Muscle layer of duodenum (tissue), 2 donors: ENCODE data around the gene NAV2.

Experiments
- H3K27ac ChIP-seq: one replicate; pipeline ENCODE4 v1.7.0; 2013; ENCODE audit warnings: mild to moderate bottlenecking, low read length
- H3K27me3 ChIP-seq: one replicate; pipeline ENCODE4 v1.7.0; 2013; ENCODE audit warnings: low read depth, mild to moderate bottlenecking, control low read depth, low read length
- H3K36me3 ChIP-seq, 2 donors: one replicate each; pipeline ENCODE4 v1.7.0; 2013; ENCODE audit warnings: low read length in 2 of 2, control low read depth in 1 of 2, mild to moderate bottlenecking in 1 of 2; ENCODE audit not compliant: insufficient read depth in 2 of 2, control insufficient read depth in 1 of 2
- H3K4me1 ChIP-seq, 2 donors: one replicate each; pipeline ENCODE4 v1.7.0; 2013; ENCODE audit warnings: low read length in 2 of 2, mild to moderate bottlenecking in 2 of 2, control low read depth in 1 of 2, moderate library complexity in 1 of 2; ENCODE audit not compliant: insufficient read depth in 2 of 2, control insufficient read depth in 1 of 2
- H3K4me3 ChIP-seq, 2 donors: one replicate each; pipeline ENCODE4 v1.7.0; 2013; ENCODE audit warnings: low read length in 2 of 2, low read depth in 1 of 2, mild to moderate bottlenecking in 1 of 2
- H3K9me3 ChIP-seq, 2 donors: one replicate each; pipeline ENCODE4 v1.7.0; 2013; ENCODE audit warnings: low read length in 2 of 2, control low read depth in 1 of 2, mild to moderate bottlenecking in 1 of 2; ENCODE audit not compliant: control insufficient read depth in 1 of 2
- donor health status: healthy.

The NAV2 gene

DNA sequence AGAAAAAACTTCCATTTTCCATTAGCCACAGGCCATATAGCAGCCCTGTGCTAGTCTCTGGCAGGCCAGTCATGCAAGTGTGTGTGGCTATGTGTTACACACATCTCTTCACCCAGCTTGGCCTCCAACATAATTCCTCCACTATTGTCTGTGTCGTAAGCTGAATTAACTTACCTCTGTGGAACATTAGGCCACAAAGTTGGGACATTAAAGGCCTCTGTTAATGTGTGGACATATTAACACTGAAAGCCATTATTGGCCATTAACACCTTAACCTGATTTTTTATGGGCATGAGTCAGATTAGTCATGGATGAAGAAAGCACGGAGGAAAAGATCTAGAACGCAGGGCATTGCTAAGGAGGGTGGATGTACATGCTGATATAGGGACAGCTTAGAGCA lies 347.5 kb downstream of the NAV2 start:
- Histone ChIP-seq H3K4me3 (no peak overlapping the region), H3K27ac (no peak overlapping the region), H3K9me3 (no peaks in the 10 kb centered on the region), H3K4me1 (peaks cover 6 to 28% of the 10 kb centered on the region in 2 donors), H3K36me3 (peaks cover 12 to 15% of the 10 kb centered on the region in 2 donors), H3K27me3 (no peaks in the 10 kb centered on the region)

DNA sequence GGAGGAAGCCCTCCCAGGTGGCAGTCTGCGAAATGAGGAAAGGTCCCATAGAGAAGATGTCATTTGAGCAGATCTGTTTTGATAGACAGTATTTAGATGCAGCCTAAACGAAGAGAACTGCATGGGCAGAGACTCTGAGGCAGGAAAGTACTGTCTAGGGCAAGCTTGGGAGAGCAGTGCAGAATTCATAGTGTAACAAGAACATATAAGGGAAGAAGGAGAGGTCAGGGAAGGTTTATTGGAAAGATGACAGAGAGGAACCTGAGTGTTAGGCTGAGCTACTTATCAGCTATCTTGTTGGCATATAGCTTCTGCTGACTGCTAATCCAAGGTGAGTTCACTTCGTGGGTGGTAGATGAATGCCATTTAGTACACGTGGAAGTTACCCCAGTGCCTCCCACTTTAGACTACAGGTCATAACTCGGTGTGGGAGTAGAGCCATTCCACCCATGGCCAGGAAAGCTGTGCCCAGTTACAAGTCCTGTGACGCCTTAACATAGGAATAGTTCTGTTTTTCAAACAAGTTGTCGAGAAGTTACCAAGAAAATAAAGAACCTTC lies 348.1 kb downstream of the NAV2 start:
- H3K27ac ChIP-seq: no peak overlapping the region
- H3K27me3 ChIP-seq: no peaks in the 10 kb centered on the region
- H3K4me3 ChIP-seq: no peak overlapping the region
- peaks cover 12 to 14% of the 10 kb centered on the region in 2 donors for H3K36me3 ChIP-seq
- H3K4me1 ChIP-seq: peaks cover 5 to 23% of the 10 kb centered on the region in 2 donors
- H3K9me3 ChIP-seq: no peaks in the 10 kb centered on the region

DNA sequence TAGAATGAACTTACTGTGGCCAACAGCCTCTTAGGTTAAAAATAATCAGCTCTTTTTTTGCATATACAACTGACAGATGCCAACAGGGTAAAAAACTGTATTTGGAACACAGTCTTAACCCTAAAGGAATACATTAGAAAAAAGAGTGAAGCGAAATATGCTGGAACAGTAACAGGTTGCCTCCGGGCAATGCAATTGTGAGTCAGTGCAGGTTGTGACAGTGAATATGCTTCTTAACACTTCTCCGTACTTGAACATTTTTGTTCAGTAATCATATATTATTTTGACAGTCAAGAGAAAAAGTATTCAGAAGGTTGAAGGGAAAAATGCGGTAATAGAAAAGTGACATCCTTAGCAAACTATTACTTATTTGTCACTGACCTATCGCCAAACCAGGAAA lies 349.1 kb downstream of the NAV2 start:
- H3K27ac ChIP-seq: no peak overlapping the region
- H3K4me1 ChIP-seq: peaks cover 1 to 14% of the 10 kb centered on the region in 2 donors
- H3K9me3 ChIP-seq: no peaks in the 10 kb centered on the region
- peaks cover 4 to 8% of the 10 kb centered on the region in 2 donors for H3K36me3 ChIP-seq
- no peaks in the 10 kb centered on the region for H3K27me3 ChIP-seq
- H3K4me3 ChIP-seq: no peak overlapping the region

DNA sequence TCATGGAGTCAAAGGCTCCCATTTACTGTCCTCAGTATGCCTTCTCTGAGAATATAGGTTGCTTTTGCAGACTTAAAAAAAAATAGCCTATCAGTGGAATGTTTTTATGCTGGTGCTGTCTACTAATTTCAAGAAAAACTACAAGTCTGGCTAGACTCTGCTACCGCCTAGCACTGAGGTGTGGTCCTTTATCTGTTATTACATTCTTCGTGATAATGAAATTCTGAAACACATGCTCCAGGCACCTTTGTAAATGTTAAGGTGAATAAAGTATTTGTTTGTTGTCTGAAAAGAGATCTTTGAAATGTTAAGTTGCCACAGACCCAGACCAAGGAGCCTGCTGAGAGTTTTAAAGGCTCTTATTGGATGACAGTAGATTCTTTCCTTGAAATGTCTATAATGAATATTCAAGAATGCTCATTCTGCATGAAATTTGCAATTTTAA lies 352.3 kb downstream of the NAV2 start:
- H3K27ac ChIP-seq: no peak overlapping the region
- H3K27me3 ChIP-seq: no peaks in the 10 kb centered on the region
- H3K4me1 ChIP-seq: peaks cover 0 to 4% of the 10 kb centered on the region in 2 donors
- H3K4me3 ChIP-seq: no peak overlapping the region
- peaks cover 13 to 30% of the 10 kb centered on the region in 2 donors for H3K36me3 ChIP-seq
- no peaks in the 10 kb centered on the region for H3K9me3 ChIP-seq

DNA sequence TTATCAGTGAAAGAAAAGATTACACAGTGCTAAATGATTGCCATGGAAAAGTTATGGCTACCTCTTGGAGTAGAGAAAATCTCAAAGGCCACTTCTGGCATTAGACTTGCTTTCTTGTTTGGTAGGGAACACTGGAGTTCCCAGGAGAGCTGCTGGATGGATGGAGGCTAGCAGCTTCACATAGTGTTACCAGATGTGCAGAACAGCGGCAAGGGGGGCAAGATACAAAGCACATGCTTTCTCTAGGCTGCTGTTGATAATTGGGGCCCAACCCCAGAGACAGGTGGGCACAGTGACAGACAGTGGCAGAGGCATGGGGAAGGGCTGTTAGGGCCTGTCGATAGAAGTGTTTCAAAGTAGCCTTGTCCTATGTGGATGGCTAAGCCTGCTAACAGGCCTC lies 352.8 kb downstream of the NAV2 start:
- Histone ChIP-seq H3K4me1 (peaks cover 0 to 2% of the 10 kb centered on the region in 2 donors), H3K4me3 (no peak overlapping the region), H3K27ac (no peak overlapping the region), H3K36me3 (peaks cover 13 to 30% of the 10 kb centered on the region in 2 donors), H3K9me3 (no peaks in the 10 kb centered on the region), H3K27me3 (no peaks in the 10 kb centered on the region)

DNA sequence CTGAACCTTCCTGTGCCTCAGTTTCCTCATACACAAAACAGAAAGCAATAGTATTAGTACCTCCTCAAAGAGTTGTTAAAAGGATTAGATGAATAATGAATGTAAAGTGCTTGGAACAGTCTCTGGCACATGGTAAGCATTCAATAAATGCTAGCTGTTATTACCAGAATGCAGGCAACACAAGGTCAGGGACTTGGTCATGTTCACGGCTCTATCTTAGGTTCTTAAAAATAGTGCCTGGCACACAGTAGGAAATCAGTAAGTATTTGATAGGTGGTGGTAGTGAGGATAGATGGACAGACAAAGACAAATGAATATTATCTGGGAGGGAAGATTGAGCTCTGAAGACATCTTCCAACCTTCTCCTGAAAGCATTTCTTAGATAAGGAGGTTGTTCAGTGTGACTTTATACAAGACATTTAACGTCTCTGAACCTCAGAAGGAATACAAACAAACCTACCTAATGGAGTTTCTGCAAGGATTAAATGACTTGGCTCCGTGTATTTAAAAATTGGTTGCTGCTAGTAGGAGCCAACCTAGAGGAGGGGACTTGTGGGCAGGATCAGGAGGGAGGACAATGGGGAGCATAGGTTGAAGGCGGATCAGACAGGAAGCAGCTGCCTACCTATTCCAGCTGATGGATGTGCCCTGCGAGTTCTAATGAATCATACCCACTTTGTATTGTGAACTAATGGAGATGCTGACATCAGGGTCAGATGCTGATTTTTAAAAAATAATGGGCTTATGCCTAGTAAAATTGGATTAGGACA lies 353.6 kb downstream of the NAV2 start:
- Histone ChIP-seq H3K27me3 (no peaks in the 10 kb centered on the region), H3K4me3 (no peak overlapping the region), H3K27ac (no peak overlapping the region), H3K9me3 (no peaks in the 10 kb centered on the region), H3K4me1 (no peaks in the 10 kb centered on the region), H3K36me3 (peaks cover 13 to 26% of the 10 kb centered on the region in 2 donors)

DNA sequence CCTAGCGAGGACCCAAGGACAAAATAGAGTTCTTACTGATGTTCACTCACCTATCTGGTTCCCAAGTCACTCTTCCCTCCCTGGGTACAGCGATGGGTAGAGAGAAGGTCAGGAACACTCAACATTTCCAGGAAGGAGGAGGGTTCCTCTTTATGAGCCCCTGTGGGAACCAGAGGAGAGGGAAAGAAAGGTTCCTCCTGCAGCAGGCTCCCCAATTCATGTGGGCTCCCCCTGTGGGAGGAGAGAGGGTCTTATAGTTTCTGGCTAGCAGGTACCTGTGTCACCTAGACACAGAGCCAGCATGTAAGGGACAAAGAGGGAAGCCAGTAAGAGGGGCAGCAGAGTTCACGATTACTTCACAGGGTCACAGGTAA lies 354.1 kb downstream of the NAV2 start:
- peaks cover 13 to 26% of the 10 kb centered on the region in 2 donors for H3K36me3 ChIP-seq
- no peak overlapping the region for H3K4me3 ChIP-seq
- H3K9me3 ChIP-seq: no peaks in the 10 kb centered on the region
- no peaks in the 10 kb centered on the region for H3K27me3 ChIP-seq
- no peaks in the 10 kb centered on the region for H3K4me1 ChIP-seq
- no peak overlapping the region for H3K27ac ChIP-seq

DNA sequence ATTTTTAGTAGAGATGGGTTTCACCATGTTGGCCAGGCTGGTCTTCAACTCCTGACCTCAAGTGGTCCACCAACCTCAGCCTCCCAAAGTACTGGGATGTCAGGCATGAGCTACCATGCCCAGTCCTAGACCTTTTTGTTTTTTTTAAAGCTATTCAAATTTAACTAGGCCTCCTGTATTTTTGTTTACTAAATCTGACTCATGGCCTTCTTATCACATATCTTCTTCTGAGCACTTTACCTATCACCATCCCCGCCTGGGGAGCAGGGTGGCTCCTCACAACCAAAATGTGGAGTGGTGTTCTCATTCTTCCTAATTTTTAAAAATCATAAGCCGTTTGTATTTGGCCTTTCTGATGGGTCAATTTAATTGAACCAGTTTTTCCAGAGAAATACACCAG lies 355.0 kb downstream of the NAV2 start:
- Histone ChIP-seq H3K27ac (no peak overlapping the region), H3K27me3 (no peaks in the 10 kb centered on the region), H3K4me3 (no peak overlapping the region), H3K4me1 (no peaks in the 10 kb centered on the region), H3K9me3 (no peaks in the 10 kb centered on the region), H3K36me3 (peaks cover 13 to 26% of the 10 kb centered on the region in 2 donors)

DNA sequence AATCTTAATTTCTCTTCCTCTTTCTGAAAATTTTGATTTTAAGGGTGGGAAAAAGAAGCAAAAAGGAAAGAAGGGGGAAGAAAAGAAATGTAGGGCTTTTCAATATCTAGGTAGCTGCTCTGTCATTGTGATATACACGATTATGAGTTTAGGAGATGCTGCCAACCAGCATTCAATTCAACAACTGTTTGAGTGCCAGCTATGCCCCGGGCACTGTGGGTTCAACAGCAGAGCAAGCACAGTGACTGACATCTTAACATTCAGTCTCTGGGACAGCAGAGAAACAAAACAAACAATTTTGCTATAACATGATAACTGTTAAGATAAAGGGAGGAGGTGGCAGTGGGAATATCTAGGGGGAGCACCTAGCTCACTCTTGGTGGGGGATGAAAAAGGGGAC lies 356.1 kb downstream of the NAV2 start:
- Histone ChIP-seq H3K36me3 (peaks cover 13 to 26% of the 10 kb centered on the region in 2 donors), H3K27ac (no peak overlapping the region), H3K4me1 (no peaks in the 10 kb centered on the region), H3K27me3 (no peaks in the 10 kb centered on the region), H3K4me3 (no peak overlapping the region), H3K9me3 (no peaks in the 10 kb centered on the region)

DNA sequence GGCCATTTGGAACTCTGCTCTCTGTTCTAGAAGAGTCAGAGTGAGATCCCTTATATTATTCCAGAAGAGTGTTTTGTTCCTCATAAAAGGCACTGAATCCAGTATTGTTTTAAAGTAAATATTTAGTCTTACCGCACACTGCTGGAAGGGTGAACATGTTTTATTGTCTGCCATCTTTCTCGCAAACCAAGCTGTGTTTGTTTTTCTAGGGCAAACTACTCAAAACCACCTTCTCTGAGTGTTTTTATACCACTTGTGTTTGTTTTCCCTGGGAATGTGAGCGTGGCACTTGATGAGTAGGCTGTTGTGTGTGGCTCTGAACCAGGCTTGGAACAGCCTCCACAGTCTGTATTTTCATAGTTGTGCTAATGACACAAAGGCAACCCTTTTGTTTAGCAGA lies 357.8 kb downstream of the NAV2 start:
- peaks cover 11 to 26% of the 10 kb centered on the region in 2 donors for H3K36me3 ChIP-seq
- no peak overlapping the region for H3K27ac ChIP-seq
- no peaks in the 10 kb centered on the region for H3K9me3 ChIP-seq
- H3K27me3 ChIP-seq: no peaks in the 10 kb centered on the region
- H3K4me1 ChIP-seq: no peaks in the 10 kb centered on the region
- H3K4me3 ChIP-seq: no peak overlapping the region

DNA sequence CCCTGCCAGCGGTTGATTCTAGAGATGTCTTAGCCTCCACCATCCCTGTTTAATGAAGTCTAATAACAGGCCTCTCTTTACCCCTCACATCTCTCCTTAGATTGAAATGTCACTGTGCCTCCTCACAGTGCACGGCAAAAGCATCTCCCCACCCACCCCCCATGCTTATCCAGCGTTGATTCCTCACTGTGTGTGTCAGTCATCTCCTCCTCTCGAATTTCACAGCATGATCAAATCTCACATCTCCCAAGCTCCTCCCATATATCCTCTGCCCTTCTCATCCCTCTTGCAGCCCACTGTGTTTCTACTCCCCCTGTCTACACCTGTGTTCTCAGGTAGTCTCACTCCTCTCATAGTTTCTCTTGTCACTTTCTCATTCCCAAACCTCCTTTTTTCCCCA lies 363.0 kb downstream of the NAV2 start:
- Histone ChIP-seq H3K27me3 (no peaks in the 10 kb centered on the region), H3K4me1 (no peaks in the 10 kb centered on the region), H3K27ac (no peak overlapping the region), H3K4me3 (no peak overlapping the region), H3K36me3 (peaks cover 27 to 38% of the 10 kb centered on the region in 2 donors), H3K9me3 (no peaks in the 10 kb centered on the region)
